Suprapubic skin (tissue), 4 donors: ENCODE results near the gene ZMYM3. TPM values are rescaled to one million over a fixed set of nuclear protein-coding genes. Genes with fewer than 3 reads are reported as not detected.

Experiments
- DNase-seq, 2 donors: peaks; one replicate each; pipeline ENCODE4 v3.0.0-alpha.2; 2019; ENCODE audit warnings: low spot score in 2 of 2
- H3K27ac ChIP-seq: fragments of 200-600 bp; sonication (generic); one replicate; pipeline ENCODE4 v1.5.1; 2019
- H3K27me3 ChIP-seq: fragments of 200-600 bp; sonication (generic); one replicate; pipeline ENCODE4 v1.5.1; 2019
- H3K36me3 ChIP-seq: fragments of 200-600 bp; sonication (generic); one replicate; pipeline ENCODE4 v1.5.1; 2019
- H3K4me1 ChIP-seq: fragments of 200-600 bp; sonication (generic); one replicate; pipeline ENCODE4 v1.5.1; 2019
- H3K4me3 ChIP-seq: fragments of 200-600 bp; sonication (generic); one replicate; pipeline ENCODE4 v1.5.1; 2019; ENCODE audit warnings: mild to moderate bottlenecking
- H3K9me3 ChIP-seq: fragments of 200-600 bp; sonication (generic); one replicate; pipeline ENCODE4 v1.5.1; 2019
- EP300 ChIP-seq: sonication (generic); formaldehyde crosslinking; IDR thresholded peaks from one replicate; pipeline ENCODE4 v1.6.1; 2017; ENCODE audit warnings: antibody characterized with exemption
- POLR2A ChIP-seq, 2 donors: fragments of 450-650 bp; IDR thresholded peaks; one replicate each; pipeline ENCODE4 v1.6.1; 2017; ENCODE audit warnings: antibody characterized with exemption in 2 of 2, mild to moderate bottlenecking in 2 of 2, moderate library complexity in 2 of 2
- POLR2AphosphoS5 ChIP-seq, 3 donors: sonication (generic); formaldehyde crosslinking; IDR thresholded peaks; one replicate each; pipeline ENCODE4 v1.6.1; 2017; ENCODE audit warnings: antibody characterized with exemption in 3 of 3
- WGBS: methylation state at CpG from one replicate; pipeline ENCODE4 v1.1.5; 2018; 5-methylcytosine and 5-hydroxymethylcytosine counted together
- total RNA-seq, 4 donors: library from RNA; depleted of rRNA; stranded (reverse); fragments of >200 nt; gene quantifications; one replicate each; pipeline ENCODE4 v1.1.0, GENCODE V29; 2016
- TF ChIP-seq, protein P1 (sequence below), 2 donors: fragments of 200-600 bp in 1 of 2; fragments of 450-650 bp in 1 of 2; sonication (generic) in 1 of 2; IDR thresholded peaks; one replicate each; pipeline ENCODE4 v1.5.1; 2016 to 2019; ENCODE audit warnings: antibody characterized with exemption in 2 of 2, mild to moderate bottlenecking in 1 of 2, moderate library complexity in 1 of 2

The ZMYM3 gene
- total RNA-seq, 4 donors from 2014 or later = 10.0 to 42.6 (median 18.5) TPM

DNA sequence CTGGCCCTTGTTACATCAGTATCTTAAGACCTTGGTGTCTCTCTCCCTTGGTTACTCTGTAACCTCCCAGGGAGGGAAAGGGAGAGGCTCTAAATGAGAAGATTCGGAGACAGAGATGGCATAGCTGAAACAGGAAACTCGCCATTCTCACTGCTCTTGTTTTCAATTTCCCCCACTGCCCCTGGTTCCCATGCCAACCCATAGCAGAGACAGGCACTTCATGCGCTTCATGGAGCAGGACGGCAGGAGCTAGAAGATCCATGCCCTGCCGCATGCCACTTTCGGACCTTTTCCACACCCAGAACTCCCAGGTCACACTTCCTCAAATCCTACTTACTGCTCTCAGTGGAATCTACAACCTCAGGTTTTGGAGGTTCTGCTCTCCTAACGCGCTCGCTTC is 3.1 kb downstream of the ZMYM3 start:
- no peak for TF ChIP-seq POLR2AphosphoS5 (IDR thresholded peaks at IDR 0.05)
- no peak for TF ChIP-seq POLR2A (IDR thresholded peaks at IDR 0.05)
- TF ChIP-seq, protein P1, sequence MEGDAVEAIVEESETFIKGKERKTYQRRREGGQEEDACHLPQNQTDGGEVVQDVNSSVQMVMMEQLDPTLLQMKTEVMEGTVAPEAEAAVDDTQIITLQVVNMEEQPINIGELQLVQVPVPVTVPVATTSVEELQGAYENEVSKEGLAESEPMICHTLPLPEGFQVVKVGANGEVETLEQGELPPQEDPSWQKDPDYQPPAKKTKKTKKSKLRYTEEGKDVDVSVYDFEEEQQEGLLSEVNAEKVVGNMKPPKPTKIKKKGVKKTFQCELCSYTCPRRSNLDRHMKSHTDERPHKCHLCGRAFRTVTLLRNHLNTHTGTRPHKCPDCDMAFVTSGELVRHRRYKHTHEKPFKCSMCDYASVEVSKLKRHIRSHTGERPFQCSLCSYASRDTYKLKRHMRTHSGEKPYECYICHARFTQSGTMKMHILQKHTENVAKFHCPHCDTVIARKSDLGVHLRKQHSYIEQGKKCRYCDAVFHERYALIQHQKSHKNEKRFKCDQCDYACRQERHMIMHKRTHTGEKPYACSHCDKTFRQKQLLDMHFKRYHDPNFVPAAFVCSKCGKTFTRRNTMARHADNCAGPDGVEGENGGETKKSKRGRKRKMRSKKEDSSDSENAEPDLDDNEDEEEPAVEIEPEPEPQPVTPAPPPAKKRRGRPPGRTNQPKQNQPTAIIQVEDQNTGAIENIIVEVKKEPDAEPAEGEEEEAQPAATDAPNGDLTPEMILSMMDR (IDR thresholded peaks at IDR 0.05) = no peak
- TF ChIP-seq EP300 = no peak
- H3K9me3 ChIP-seq = no peaks in the 10 kb centered on the region
- peaks cover 42% of the 10 kb centered on the region for H3K36me3 ChIP-seq
- no peak overlapping the region for H3K27ac ChIP-seq
- H3K4me3 ChIP-seq = no peak overlapping the region
- no peaks in the 10 kb centered on the region for H3K27me3 ChIP-seq
- 80% methylated on average over 9 of the region's 9 CpGs for WGBS
- peaks cover 16% of the 10 kb centered on the region for H3K4me1 ChIP-seq
- DNase-seq = no peak

DNA sequence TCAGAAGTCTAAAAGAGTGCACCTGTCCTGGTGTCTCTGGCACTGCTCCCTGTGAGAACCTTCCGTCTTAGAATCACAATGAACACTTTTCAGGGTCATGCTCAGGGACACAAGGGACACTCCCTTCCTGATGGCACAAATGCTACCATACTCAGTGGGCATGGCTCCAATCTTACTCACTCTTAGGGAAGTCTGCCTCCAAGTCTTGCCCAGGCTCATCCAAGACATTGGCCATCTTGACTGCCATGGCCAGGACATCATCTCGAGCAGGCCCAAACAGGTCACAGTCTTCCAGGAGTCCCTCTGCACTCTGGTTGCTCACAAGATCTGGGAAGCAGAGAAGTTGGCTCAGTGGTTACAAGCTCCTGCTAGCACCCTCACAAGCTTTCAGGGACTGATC is 8.8 kb downstream of the ZMYM3 start:
- TF ChIP-seq, protein P1 (IDR thresholded peaks at IDR 0.05) = no peak
- TF ChIP-seq POLR2A (IDR thresholded peaks at IDR 0.05) = no peak
- TF ChIP-seq POLR2AphosphoS5 (IDR thresholded peaks at IDR 0.05) = no peak
- no peaks in the 10 kb centered on the region for H3K27me3 ChIP-seq
- H3K4me1 ChIP-seq = no peaks in the 10 kb centered on the region
- no peak overlapping the region for H3K4me3 ChIP-seq
- 63% methylated on average over 2 of the region's 2 CpGs for WGBS
- no peak overlapping the region for H3K27ac ChIP-seq
- H3K9me3 ChIP-seq = no peaks in the 10 kb centered on the region
- DNase-seq = no peak
- peaks cover 93% of the 10 kb centered on the region for H3K36me3 ChIP-seq

DNA sequence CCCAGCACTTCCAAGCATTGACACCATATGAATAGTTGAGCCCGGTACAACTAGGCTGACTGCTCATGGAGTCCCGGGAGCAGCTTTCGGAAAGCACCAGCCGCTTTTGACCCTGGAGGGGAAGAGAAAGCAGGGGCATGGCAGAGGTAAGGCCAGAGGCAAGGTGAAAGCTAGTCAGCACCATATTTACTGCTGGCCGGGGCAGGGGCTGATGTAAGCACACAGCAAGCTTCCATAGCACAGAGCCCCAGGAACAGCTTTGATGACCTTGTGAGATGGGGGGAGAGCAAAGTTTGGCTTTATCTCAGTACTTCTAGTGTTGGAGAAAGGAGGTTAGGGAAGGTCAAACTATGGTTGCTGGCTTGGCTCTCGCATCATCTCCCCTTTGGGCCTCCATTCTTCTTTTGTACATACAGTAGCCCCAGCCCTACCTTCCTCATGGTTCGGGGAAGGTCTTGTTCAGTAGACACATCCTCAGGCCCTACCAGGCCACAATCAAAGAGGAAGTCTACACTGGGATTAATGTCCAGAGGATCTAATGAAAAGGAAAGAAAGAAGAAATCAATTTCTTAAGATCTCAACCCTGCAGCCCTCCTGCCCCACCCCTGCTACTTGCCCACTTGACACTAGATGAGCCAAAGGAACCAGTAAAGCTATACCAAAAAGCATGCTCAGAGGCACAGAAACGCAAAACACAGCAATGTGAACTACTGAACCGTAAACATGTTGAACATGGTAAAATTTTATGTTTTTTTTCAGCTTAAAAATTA is 9.4 kb downstream of the ZMYM3 start:
- Histone ChIP-seq H3K27me3 (no peaks in the 10 kb centered on the region), H3K4me3 (no peak overlapping the region), H3K36me3 (peaks cover 87% of the 10 kb centered on the region), H3K4me1 (no peaks in the 10 kb centered on the region), H3K9me3 (no peaks in the 10 kb centered on the region), H3K27ac (no peak overlapping the region)
- no peak for DNase-seq
- TF ChIP-seq POLR2A (IDR thresholded peaks at IDR 0.05) (no peak), EP300 (no peak), POLR2AphosphoS5 (IDR thresholded peaks at IDR 0.05) (no peak)
- TF ChIP-seq, protein P1 (IDR thresholded peaks at IDR 0.05) = no peak
- 87% methylated on average over 9 of the region's 9 CpGs for WGBS

- TF ChIP-seq POLR2A (IDR thresholded peaks at IDR 0.05) (no peak), EP300 (no peak), POLR2AphosphoS5 (IDR thresholded peaks at IDR 0.05) (no peak)
- TF ChIP-seq, protein P1 (IDR thresholded peaks at IDR 0.05) = no peak
- no peak overlapping the region for H3K27ac ChIP-seq
- H3K9me3 ChIP-seq = no peaks in the 10 kb centered on the region
- no peaks in the 10 kb centered on the region for H3K27me3 ChIP-seq
- no peak for DNase-seq
- H3K4me1 ChIP-seq = no peaks in the 10 kb centered on the region
- H3K4me3 ChIP-seq = no peak overlapping the region
- H3K36me3 ChIP-seq = peaks cover 55% of the 10 kb centered on the region
- 74% methylated on average over 6 of the region's 6 CpGs for WGBS
Measured at GRCh38 chrX:71241301-71241700, 12.6 kb downstream of the ZMYM3 start.

DNA sequence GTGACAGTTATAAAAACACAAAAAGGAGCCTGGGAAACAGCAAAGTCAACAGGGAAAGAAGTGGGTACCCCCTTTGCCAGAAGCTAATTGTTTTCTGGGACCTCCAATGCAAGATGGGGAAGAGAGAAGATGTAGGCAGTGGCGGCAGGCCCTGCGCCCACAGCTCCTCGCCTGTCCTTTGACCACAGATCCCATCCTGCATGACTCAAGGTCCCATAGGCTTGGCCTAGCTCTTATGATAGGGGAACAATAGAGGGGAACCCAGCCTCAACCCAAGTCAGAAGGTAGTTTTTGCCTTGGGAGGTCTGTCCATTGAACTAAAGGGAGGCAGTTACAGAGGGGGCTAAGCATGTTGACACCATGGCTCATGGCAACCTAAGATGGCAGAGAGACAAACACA is 14.2 kb downstream of the ZMYM3 start:
- H3K27ac ChIP-seq = no peak overlapping the region
- no peaks in the 10 kb centered on the region for H3K9me3 ChIP-seq
- H3K4me3 ChIP-seq = no peak overlapping the region
- 93% methylated on average over 3 of the region's 3 CpGs for WGBS
- DNase-seq = no peak
- peaks cover 42% of the 10 kb centered on the region for H3K36me3 ChIP-seq
- no peaks in the 10 kb centered on the region for H3K4me1 ChIP-seq
- no peak for TF ChIP-seq POLR2AphosphoS5 (IDR thresholded peaks at IDR 0.05)
- no peaks in the 10 kb centered on the region for H3K27me3 ChIP-seq
